Stimulated activated CD4-positive, alpha-beta T cell treated with anti-CD3 and anti-CD28 coated beads, TNF-alpha, amount 100 ng/mL, for 1 hour (primary cell): ENCODE results near the gene TACO1.

Source experiments
- DNase-seq, 3 donors: peaks; one replicate each; pipeline ENCODE4 v3.0.0-alpha.2; 2020; ENCODE audit warnings: low read depth in 3 of 3, low spot score in 1 of 3

TACO1 gene

DNA sequence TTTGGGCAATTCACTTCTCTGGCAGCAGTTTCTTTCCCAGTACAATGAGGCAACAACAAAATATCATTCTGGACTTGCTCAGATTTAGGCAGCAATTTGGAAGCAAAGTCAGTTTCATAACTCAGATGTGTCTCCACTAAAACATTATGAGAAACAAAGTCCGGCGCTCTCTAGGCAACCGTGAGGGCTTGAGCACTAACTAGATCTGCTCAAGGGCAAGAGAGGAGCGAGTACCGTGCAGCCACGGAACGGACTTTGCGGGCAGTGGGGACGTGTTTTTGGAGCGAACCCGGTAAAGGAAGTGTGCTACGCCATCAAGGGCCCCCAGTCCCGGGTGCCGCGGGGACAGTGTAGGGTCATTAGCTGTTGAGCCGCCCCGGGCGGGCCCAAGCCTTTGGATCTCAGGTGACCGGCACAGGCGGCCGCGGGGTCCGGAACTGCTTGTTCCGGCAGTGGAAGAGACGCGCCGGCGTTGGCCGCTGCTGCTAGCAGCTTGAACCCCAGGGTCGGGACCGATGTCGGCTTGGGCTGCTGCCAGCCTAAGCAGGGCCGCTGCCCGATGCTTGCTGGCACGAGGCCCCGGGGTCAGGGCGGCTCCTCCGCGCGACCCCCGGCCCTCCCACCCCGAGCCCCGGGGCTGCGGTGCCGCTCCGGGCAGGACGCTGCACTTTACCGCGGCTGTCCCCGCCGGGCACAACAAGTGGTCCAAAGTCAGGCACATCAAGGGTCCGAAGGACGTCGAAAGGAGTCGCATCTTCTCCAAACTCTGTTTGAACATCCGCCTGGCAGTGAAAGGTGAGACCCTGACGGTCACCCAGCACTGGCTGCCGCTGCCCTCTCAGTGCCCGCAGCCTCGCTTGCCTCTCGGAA, at the start of gene TACO1:
TSS of gene TACO1 (plus strand) at position 327 of the 870 bp plus-strand sequence. CDS start at position 516, 189 bp downstream.
- DNase-seq: peak; percentile 38 to 75 (median 59)

DNA sequence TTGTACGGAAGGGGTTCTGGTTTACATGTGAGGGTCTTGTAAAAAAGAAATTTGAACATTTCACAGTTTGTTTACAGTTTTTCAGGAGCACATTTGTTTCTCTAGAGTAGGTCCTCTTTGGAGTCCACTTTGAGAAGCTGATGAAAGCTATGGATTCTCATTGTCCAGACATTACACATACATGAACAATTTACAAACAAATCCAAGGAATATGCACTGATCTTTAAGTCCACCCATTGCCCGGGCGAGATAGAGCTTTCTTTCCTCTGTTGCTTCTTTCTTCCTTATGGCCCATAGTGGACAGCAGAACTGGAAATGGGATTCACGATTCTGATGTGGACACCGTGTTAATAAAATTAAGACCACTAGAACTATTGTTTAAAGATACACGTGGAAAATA, 48.5 kb upstream of the TACO1 start:
- no peak for DNase-seq

DNA sequence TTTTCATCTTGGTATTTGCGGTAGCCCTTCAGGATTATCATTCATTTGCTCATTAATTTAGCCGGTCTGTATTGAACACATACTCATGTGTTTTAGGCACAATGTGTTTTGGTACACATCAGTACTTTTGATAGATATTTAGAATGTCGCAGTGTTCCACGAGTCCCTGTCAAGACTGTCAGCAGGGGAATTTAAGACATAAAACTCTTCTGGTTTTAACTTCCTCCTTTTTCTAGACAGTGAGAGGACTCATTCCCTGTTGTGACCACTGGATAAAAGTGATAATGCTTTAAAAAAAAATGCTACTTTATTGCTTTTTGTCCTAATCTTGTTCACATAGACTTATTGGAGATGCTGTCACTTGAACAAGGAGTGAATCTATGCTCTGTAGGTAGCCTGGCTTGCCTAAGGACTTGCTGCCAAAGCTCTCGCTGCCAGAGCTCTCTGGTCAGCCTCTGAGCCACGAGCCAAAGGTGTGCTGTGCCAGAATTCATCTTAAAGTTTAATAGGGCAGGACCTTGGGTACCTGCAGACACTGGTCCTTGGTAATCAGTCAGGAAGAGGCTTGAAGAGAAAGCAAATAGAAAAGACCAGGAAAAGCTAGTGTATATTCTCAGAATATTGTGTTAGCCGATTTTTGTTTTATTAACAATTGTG, 45.1 kb upstream of the TACO1 start:
- DNase-seq: no peak

GRCh38 chr17:63557416-63557815, 43.3 kb upstream of the TACO1 start:
- DNase-seq: no peak

DNA sequence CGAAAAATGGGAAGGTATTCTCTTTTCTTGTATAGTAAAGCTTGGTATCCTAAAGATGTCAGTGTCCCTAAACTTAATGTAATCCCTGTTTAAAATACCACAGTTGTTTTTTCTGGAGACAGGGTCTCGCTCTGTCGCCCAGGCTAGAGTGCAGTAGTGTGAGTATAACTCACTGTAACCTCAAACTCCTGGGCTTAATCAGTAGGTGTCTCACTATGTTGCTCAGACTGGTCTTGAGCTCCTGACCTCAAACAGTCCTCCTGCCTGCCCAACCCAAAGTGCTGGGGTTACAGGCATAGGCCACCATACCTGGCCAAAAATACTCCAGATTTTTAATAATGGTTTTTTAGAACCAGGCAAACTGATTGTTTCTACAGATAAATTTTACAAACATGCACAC, 42.3 kb upstream of the TACO1 start:
- no peak for DNase-seq

GRCh38 chr17:63561819-63562218, 38.9 kb upstream of the TACO1 start:
- no peak for DNase-seq

DNA sequence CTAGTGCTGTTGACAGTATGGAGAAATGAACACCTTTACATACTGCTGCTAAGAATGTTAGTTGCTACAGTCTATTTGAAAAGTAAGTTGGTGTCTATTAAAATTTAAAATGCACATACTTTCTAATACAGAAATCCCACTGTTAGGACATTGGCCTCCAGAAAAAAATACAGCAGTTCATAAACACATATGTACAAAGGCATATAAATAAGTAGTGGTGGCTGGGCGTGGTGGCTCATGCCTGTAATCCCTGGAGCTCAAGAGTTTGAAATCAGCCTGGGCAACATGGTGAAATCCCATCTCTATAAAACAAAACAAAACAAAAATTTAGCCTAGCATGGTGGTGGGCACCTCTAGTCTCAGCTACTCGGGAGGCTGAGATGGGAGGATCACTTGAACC, 37.4 kb upstream of the TACO1 start:
- no peak for DNase-seq

DNA sequence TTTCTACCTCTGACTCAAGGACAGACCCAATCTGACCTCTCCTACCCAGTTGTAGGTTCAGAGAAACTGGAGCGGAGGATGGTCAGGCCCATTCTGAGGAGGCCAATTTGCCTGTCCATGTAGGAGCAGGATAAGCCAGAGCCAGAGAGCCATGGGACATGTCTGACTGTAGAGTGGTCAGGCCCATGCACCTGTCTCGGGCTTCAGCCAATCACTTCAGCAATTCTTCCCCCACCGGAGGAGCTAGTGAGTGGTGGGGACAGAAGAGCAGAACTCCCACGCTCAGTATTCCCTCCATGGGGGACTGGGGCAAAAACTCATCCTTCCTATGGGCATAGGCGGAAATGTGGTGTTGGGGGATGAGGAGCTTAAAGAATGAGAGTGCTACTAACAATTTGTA, 36.1 kb upstream of the TACO1 start:
- no peak for DNase-seq

GRCh38 chr17:63567229-63567628, 33.5 kb upstream of the TACO1 start:
- DNase-seq: no peak

DNA sequence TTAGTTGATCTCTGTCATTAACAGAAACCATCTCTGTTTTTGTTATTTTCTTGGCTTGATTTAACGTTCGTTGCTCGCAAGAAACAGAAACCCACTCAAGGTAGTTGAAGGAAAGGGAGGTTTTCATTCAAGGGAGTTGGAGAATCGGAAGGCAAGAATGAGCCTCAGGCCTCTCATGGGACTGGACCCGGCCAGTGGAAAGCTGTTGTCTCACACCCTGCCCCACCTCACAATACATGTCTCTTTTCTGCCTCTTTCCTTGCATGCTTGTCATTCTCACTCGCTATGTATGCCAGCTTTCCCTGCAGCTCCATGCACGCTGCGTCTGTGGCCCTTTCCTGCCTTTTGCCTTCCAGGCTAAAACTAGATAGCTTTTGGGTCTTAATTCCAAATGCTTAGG, 32.1 kb upstream of the TACO1 start:
- DNase-seq: no peak

DNA sequence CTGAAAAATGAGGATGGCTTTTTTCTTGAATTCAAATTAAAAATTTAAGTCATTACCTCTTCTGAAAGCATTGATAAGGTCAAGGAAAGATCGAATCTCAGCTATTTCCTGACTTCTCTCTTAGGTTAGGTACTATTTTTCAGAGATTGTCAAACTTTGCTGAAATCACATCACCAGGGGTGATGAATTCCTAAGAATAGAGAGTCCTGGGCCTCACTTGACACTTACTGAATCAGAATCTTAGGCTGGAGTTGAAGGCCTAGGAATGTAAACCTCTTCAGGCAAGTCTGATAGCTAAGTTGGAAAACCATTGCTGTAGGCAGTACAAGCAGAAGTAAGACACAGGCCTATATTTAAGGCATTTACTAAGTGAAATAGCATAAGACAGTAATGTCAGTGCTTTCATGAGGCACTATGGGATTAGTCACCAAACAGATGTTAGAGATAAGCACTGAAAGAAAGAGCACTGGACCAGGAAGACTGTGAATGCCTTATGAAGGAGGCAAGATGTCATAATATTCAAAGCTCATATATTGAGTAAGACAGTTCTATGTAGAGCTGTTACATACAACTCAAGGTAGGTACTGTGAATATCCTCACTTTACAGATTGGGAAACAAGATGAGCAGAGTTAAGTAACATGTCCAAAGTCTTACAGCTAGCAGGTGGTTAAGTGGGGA, 28.9 kb upstream of the TACO1 start:
- DNase-seq: no peak

- no peak for DNase-seq
These were observed 27.1 kb upstream of the TACO1 start for GRCh38 chr17:63573634-63574033.

- no peak for DNase-seq
These were observed 22.5 kb upstream of the TACO1 start for GRCh38 chr17:63578027-63578768.

- DNase-seq: no peak
These were observed 22.0 kb upstream of the TACO1 start for GRCh38 chr17:63578769-63579111.

- no peak for DNase-seq
These were observed 21.1 kb upstream of the TACO1 start for GRCh38 chr17:63579633-63580032.

- no peak for DNase-seq
These were observed 12.9 kb upstream of the TACO1 start for GRCh38 chr17:63587770-63588169.

DNA sequence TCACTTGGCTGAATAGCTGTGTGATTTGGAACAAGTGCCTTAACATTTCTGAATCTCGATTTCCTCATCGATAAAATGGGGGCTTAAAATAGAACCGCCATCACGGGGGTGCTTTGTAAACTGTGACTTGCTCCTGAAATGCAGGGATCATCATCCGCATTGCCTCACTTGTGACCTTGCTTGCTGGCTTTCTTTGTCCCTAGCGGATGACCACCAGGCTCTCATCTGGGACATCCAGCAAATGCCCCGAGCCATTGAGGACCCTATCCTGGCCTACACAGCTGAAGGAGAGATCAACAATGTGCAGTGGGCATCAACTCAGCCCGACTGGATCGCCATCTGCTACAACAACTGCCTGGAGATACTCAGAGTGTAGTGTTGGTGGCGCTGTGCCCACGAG, 11.9 kb upstream of the TACO1 start:
- no peak for DNase-seq

GRCh38 chr17:63589646-63590045, 11.0 kb upstream of the TACO1 start:
- DNase-seq: no peak

GRCh38 chr17:63592797-63593196, 7.9 kb upstream of the TACO1 start:
- no peak for DNase-seq

DNA sequence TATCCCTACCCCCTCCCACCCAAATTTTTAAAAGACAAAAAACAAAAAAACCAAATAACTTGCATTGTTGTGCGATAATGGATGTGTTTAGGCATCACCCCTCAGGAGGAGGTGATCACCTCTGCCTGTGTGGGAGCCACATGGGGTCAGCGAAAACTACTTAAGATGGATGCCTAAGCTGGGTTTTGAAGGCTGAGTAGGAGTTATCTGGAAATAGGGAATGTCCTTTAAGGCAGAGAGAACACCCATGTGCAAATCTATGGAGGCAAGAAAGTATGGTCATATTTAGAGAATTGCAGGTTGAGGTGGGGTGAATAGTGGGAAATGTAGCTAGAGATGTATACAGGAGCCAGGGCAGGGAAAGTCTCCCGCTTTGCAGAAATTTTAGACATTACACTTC, 5.6 kb upstream of the TACO1 start:
- no peak for DNase-seq

- no peak for DNase-seq
These were observed 3.7 kb upstream of the TACO1 start for GRCh38 chr17:63596856-63597586.
